ENCODE measurements around the gene CHSY3.

Gene CHSY3

GRCh38 chr5:130032807-130033206 is 128.5 kb downstream of the CHSY3 start:
- no peak for DNase-seq

- DNase-seq, result no peak
Measured at GRCh38 chr5:130034566-130035210, 130.4 kb downstream of the CHSY3 start.

GRCh38 chr5:130035388-130035787 is 131.1 kb downstream of the CHSY3 start:
- DNase-seq, result no peak

- DNase-seq, result no peak
Measured at GRCh38 chr5:130037905-130038304, 133.6 kb downstream of the CHSY3 start.

- DNase-seq, result no peak
Measured at GRCh38 chr5:130043834-130044233, 139.6 kb downstream of the CHSY3 start.

- DNase-seq, result no peak
Measured at GRCh38 chr5:130045334-130045733, 141.1 kb downstream of the CHSY3 start.

- no peak for DNase-seq
Measured at GRCh38 chr5:130050585-130050984, 146.3 kb downstream of the CHSY3 start.

GRCh38 chr5:130052752-130053151 is 148.5 kb downstream of the CHSY3 start:
- no peak for DNase-seq

GRCh38 chr5:130055572-130055971 is 151.3 kb downstream of the CHSY3 start:
- DNase-seq, result no peak

GRCh38 chr5:130061746-130062145 is 157.5 kb downstream of the CHSY3 start:
- DNase-seq, result no peak

- DNase-seq, result no peak
Measured at GRCh38 chr5:130063603-130064002, 159.3 kb downstream of the CHSY3 start.

- no peak for DNase-seq
Measured at GRCh38 chr5:130064484-130064883, 160.2 kb downstream of the CHSY3 start.

GRCh38 chr5:130065617-130066016 is 161.4 kb downstream of the CHSY3 start:
- DNase-seq, result no peak

- no peak for DNase-seq
Measured at GRCh38 chr5:130066644-130067043, 162.4 kb downstream of the CHSY3 start.

GRCh38 chr5:130067364-130067763 is 163.1 kb downstream of the CHSY3 start:
- no peak for DNase-seq

GRCh38 chr5:130068101-130068500 is 163.8 kb downstream of the CHSY3 start:
- no peak for DNase-seq

GRCh38 chr5:130068988-130069387 is 164.7 kb downstream of the CHSY3 start:
- no peak for DNase-seq

GRCh38 chr5:130074820-130075219 is 170.6 kb downstream of the CHSY3 start:
- DNase-seq, result no peak

- DNase-seq, result no peak
Measured at GRCh38 chr5:130077007-130077406, 172.7 kb downstream of the CHSY3 start.

- no peak for DNase-seq
Measured at GRCh38 chr5:130078661-130079060, 174.4 kb downstream of the CHSY3 start.

GRCh38 chr5:130090569-130091270 is 186.5 kb downstream of the CHSY3 start:
- DNase-seq, result no peak

GRCh38 chr5:130092991-130093390 is 188.7 kb downstream of the CHSY3 start:
- no peak for DNase-seq

- no peak for DNase-seq
Measured at GRCh38 chr5:130096483-130096882, 192.2 kb downstream of the CHSY3 start.

- no peak for DNase-seq
Measured at GRCh38 chr5:130099008-130099407, 194.7 kb downstream of the CHSY3 start.

- DNase-seq, result no peak
Measured at GRCh38 chr5:130102375-130102774, 198.1 kb downstream of the CHSY3 start.

Measured in NCI-H2081 treated with DMSO at 0.1 percent for 48 hours (cell line).